ENCODE data around the gene SKI. TPM values are rescaled to one million over a fixed set of nuclear protein-coding genes. Genes with fewer than 3 reads are reported as not detected.

SKI gene
- total RNA-seq, 1 donor from 2014 or later, result 66.2 TPM

DNA sequence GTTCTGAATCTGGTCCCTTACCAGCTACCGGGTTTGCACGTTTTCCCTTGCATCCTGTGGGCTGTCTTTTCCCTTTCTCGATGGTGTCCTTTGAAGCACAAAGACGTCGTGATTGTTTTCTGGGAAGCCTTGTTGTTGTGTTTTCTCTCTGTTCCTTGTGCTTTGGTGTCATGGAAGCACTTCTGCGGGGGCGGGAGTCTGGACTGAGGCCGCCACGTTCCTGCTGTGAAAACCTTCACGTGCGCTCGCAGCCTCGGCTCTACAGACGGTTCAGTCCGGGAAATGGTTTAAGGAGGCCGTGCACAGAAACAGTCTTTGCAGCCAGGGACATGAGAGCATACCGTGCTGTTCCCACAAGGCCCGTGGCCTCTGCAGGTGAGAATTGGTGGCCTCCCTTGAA is 68.5 kb downstream of the SKI start:
- H3K4me1 Mint-ChIP-seq (ENCODE audit: low read depth, unreplicated experiment), result peaks cover 13% of the 10 kb centered on the region
- TF ChIP-seq, protein P1, sequence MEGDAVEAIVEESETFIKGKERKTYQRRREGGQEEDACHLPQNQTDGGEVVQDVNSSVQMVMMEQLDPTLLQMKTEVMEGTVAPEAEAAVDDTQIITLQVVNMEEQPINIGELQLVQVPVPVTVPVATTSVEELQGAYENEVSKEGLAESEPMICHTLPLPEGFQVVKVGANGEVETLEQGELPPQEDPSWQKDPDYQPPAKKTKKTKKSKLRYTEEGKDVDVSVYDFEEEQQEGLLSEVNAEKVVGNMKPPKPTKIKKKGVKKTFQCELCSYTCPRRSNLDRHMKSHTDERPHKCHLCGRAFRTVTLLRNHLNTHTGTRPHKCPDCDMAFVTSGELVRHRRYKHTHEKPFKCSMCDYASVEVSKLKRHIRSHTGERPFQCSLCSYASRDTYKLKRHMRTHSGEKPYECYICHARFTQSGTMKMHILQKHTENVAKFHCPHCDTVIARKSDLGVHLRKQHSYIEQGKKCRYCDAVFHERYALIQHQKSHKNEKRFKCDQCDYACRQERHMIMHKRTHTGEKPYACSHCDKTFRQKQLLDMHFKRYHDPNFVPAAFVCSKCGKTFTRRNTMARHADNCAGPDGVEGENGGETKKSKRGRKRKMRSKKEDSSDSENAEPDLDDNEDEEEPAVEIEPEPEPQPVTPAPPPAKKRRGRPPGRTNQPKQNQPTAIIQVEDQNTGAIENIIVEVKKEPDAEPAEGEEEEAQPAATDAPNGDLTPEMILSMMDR (IDR thresholded peaks at IDR 0.05; ENCODE audit: insufficient read depth, low read depth, low read length), result no peak
- TF ChIP-seq EZH2 (IDR thresholded peaks at IDR 0.05; ENCODE audit: insufficient read depth, low read length), result no peak
- H3K27ac ChIP-seq (ENCODE audit: low read depth, low read length), result peak overlapping the region; percentile 30
- peaks cover 13% of the 10 kb centered on the region for H3K36me3 Mint-ChIP-seq (ENCODE audit: low read depth, unreplicated experiment)
- peaks cover 100% of the 10 kb centered on the region for H3K79me2 ChIP-seq (ENCODE audit: insufficient read depth, low read length)
- H3K4me2 ChIP-seq (ENCODE audit: low read length), result peak overlapping the region; percentile 45
- no peaks in the 10 kb centered on the region for H3K27me3 ChIP-seq (ENCODE audit: insufficient read depth, low read length)
- peaks cover 39% of the 10 kb centered on the region for H3K4me1 ChIP-seq (ENCODE audit: insufficient read depth, low read length)
- H3K4me3 ChIP-seq (ENCODE audit: insufficient read depth, low read depth, low read length), result no peak overlapping the region
- H3K9me3 ChIP-seq (ENCODE audit: insufficient read depth, low read depth, low read length), result no peaks in the 10 kb centered on the region
- DNase-seq (ENCODE audit: low read depth), result no peak
- no peak overlapping the region for H3K4me3 Mint-ChIP-seq (ENCODE audit: unreplicated experiment)
- FAIRE-seq, result no peak
- no peak overlapping the region for H2AFZ ChIP-seq (ENCODE audit: low read depth, low read length)
- peak overlapping the region; percentile 33 for H3K9ac ChIP-seq (ENCODE audit: low read length)
- H3K36me3 ChIP-seq (ENCODE audit: insufficient read depth, low read length), result no peaks in the 10 kb centered on the region
- H3K9me3 Mint-ChIP-seq (ENCODE audit: unreplicated experiment), result no peaks in the 10 kb centered on the region
- H3K27ac Mint-ChIP-seq (ENCODE audit: unreplicated experiment), result peak overlapping the region; percentile 50
- no peaks in the 10 kb centered on the region for H3K27me3 Mint-ChIP-seq (ENCODE audit: low read depth, unreplicated experiment)
- H4K20me1 ChIP-seq (ENCODE audit: insufficient read depth, low read length), result peaks cover 98% of the 10 kb centered on the region

DNA sequence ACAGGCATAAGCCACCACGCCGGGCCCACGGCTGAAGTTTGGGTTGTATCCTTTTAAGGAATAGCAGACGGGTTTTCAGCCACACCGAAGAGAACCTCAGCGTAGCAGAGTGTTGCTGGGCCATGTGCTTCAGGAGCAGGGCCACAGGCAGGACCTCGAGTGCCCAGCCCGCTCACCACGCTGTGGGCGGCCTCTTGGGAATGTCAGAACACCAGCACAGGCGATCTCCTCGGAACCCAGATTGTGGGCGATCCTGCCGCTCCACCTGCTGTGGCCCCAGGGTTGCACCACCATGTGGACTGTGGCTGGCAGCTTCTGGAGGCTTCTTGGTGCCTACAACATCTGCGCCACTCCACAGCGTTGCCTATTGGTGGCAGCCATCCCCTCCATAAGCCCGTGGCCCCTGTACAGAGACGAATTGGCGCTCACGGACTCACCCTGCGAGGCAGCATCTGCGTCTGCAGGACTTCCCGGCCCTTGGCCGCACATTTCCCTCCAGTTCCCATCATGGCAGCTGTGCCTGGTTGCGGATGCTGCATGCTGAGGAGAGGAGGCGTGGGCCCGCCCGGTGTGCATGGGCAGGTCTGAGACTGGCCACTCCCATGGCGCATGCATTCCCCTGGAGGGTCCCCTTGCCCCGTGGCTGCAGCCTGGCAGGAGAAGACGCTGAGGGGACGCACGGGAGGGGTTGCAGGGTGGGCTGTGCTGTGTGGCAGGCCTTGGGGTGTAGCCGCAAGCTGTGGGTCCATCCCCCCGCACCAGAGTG is 69.3 kb downstream of the SKI start:
- Histone ChIP-seq H3K36me3 (ENCODE audit: insufficient read depth, low read length) (no peaks in the 10 kb centered on the region), H3K9me3 (ENCODE audit: insufficient read depth, low read depth, low read length) (no peaks in the 10 kb centered on the region), H3K27me3 (ENCODE audit: insufficient read depth, low read length) (no peaks in the 10 kb centered on the region), H3K4me2 (ENCODE audit: low read length) (no peak overlapping the region), H3K4me1 (ENCODE audit: insufficient read depth, low read length) (peaks cover 31% of the 10 kb centered on the region), H4K20me1 (ENCODE audit: insufficient read depth, low read length) (peaks cover 100% of the 10 kb centered on the region), H3K4me3 (ENCODE audit: insufficient read depth, low read depth, low read length) (no peak overlapping the region), H3K9ac (ENCODE audit: low read length) (no peak overlapping the region), H2AFZ (ENCODE audit: low read depth, low read length) (no peak overlapping the region), H3K27ac (ENCODE audit: low read depth, low read length) (no peak overlapping the region), H3K79me2 (ENCODE audit: insufficient read depth, low read length) (peaks cover 100% of the 10 kb centered on the region)
- peaks cover 13% of the 10 kb centered on the region for H3K4me1 Mint-ChIP-seq (ENCODE audit: low read depth, unreplicated experiment)
- no peak overlapping the region for H3K27ac Mint-ChIP-seq (ENCODE audit: unreplicated experiment)
- peaks cover 13% of the 10 kb centered on the region for H3K36me3 Mint-ChIP-seq (ENCODE audit: low read depth, unreplicated experiment)
- no peaks in the 10 kb centered on the region for H3K9me3 Mint-ChIP-seq (ENCODE audit: unreplicated experiment)
- no peak for TF ChIP-seq EZH2 (IDR thresholded peaks at IDR 0.05; ENCODE audit: insufficient read depth, low read length)
- TF ChIP-seq, protein P1 (IDR thresholded peaks at IDR 0.05; ENCODE audit: insufficient read depth, low read depth, low read length), result no peak
- H3K4me3 Mint-ChIP-seq (ENCODE audit: unreplicated experiment), result no peak overlapping the region
- FAIRE-seq, result no peak
- no peaks in the 10 kb centered on the region for H3K27me3 Mint-ChIP-seq (ENCODE audit: low read depth, unreplicated experiment)
- DNase-seq (ENCODE audit: low read depth), result no peak

DNA sequence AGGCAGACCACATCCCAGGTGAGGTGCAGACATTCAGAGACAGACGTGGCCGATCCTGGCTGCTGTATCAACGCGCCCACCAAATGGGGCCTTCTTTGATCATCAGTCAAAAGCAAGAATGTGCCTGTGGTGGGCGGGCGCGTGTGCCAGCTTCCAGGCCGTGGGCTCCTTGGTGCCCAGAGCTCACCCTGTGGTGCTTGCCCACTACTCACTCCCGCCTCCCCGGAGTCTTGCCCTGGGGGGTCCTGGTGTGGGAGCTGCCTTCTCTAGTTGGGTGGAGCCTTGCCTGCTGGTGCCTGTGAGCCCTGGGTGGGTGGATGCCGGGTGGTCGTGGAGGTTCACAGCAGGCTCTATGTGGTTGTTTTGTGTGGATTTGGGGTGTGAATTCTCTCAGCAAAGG is 70.6 kb downstream of the SKI start:
- H3K27me3 ChIP-seq (ENCODE audit: insufficient read depth, low read length), result no peaks in the 10 kb centered on the region
- H3K4me1 Mint-ChIP-seq (ENCODE audit: low read depth, unreplicated experiment), result peaks cover 13% of the 10 kb centered on the region
- no peak overlapping the region for H3K27ac ChIP-seq (ENCODE audit: low read depth, low read length)

More for the DNA sequence above, 70.6 kb downstream of the SKI start:
- no peak for DNase-seq (ENCODE audit: low read depth)
- Mint-ChIP-seq H3K27me3 (ENCODE audit: low read depth, unreplicated experiment) (no peaks in the 10 kb centered on the region), H3K27ac (ENCODE audit: unreplicated experiment) (no peak overlapping the region), H3K36me3 (ENCODE audit: low read depth, unreplicated experiment) (peaks cover 13% of the 10 kb centered on the region), H3K9me3 (ENCODE audit: unreplicated experiment) (no peaks in the 10 kb centered on the region), H3K4me3 (ENCODE audit: unreplicated experiment) (no peak overlapping the region)
- no peak for FAIRE-seq
- no peak overlapping the region for H2AFZ ChIP-seq (ENCODE audit: low read depth, low read length)
- H3K9me3 ChIP-seq (ENCODE audit: insufficient read depth, low read depth, low read length), result no peaks in the 10 kb centered on the region
- H4K20me1 ChIP-seq (ENCODE audit: insufficient read depth, low read length), result peaks cover 100% of the 10 kb centered on the region
- TF ChIP-seq, protein P1 (IDR thresholded peaks at IDR 0.05; ENCODE audit: insufficient read depth, low read depth, low read length), result no peak
- H3K4me3 ChIP-seq (ENCODE audit: insufficient read depth, low read depth, low read length), result no peak overlapping the region
- H3K4me2 ChIP-seq (ENCODE audit: low read length), result no peak overlapping the region
- H3K4me1 ChIP-seq (ENCODE audit: insufficient read depth, low read length), result peaks cover 28% of the 10 kb centered on the region
- no peak overlapping the region for H3K9ac ChIP-seq (ENCODE audit: low read length)
- H3K36me3 ChIP-seq (ENCODE audit: insufficient read depth, low read length), result peaks cover 3% of the 10 kb centered on the region
- H3K79me2 ChIP-seq (ENCODE audit: insufficient read depth, low read length), result peaks cover 100% of the 10 kb centered on the region

All from astrocyte (in vitro differentiated cells and primary cell).